HG03378 (cell line): Measurements from ENCODE around the gene ETFA.

Experiments used
- ATAC-seq: cut with Tn5 transposase; IDR thresholded peaks from one replicate; pipeline ENCODE4 v1.9.1; 2021; ENCODE audit warnings: mild to moderate bottlenecking, moderate library complexity; ENCODE audit not compliant: unreplicated experiment

Gene ETFA

DNA sequence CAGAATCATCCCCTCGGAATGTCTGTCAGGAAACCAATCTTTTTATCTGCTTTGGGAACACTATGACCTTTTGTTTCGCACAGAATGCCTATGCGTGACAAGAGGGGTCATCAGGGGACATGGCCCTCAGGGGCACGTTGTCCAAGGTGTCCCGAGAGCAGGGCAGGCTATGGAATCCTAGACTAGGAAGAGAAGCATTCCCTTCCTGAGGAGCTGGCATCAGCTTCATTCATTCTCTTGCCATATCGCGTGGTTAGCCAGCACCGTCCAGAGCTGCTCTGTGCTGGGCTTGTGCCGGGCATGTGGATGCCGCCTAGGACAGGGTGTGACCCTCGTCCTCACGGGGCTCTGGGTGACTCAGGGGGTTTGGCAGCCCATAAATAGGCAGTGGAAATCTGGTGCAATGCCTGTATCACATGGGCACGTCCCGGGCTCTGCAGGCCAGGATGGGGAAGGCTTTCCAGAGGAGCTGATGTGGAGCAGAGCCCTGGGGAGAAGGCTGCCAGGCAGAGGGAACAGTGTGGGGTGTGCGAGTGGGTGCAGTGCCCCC is 133.7 kb downstream of the ETFA start:
- no peak for ATAC-seq

DNA sequence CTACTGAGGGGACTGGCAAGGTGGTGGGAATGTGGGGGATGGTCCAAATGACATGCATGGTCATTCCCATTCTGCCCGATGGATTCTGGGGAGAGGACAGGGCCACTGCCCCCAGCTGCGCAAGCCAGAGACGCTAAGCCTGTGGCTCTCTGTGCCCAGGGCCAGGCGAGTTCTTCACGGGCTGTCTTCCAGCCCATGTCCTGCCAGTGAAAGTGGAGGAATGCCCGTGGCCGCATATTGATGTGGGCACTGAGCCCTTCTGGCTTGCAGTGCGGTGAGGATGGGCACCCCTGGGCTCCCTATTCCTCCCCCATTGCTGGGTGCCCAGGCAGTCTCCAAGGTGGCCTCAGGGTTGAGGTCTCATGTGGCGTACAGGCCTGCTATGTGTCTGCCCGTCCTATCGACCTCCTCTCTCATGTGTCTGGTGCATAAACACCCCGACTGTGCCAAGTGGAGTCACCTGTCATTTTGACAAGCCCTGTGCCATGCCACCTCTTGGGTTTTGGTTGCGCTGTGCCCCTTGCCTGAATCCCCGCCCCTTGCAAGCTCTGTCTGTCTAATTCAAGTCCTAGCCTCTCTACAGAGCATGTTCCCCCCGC is 134.7 kb downstream of the ETFA start:
- ATAC-seq, result no peak

DNA sequence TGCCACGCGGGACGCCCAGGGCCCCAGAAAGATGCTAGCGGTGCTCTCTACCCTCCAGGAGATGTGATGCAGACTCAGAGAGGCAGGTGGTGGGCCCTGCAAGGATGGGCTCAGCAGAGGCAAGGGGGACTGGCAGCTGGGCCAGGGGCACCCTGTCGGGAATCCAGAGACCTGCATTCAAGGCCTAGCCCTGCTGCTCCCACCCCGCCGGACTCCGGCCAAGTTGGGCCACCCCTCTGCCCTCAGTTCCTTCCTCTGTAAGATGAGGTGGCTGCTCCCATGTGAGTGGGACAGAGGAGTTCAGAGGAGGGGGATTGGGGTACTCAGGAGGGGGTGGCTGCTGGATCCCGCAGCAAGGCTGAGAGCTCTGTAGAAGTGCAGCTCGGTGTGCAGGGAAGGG is 135.2 kb downstream of the ETFA start:
- ATAC-seq, result no peak

DNA sequence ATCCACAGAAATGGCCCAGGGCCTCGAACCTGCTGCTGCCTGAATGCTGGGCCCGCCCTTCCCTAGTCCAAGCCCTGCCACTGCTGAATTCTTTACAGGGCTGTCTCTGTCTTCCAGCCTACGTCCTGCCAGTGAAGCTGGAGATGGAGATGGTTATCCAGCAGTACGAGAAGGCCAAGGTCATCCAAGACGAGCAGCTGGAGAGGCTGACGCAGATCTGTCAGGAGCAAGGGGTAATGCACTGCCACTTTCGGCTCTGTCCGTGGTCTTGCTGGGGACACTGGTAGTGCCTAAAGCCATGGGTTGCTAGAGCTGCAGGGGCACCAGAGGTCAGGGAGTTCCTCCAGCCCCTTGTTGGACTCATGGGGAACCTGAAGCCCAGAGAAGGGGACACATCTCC is 135.8 kb downstream of the ETFA start:
- no peak for ATAC-seq

DNA sequence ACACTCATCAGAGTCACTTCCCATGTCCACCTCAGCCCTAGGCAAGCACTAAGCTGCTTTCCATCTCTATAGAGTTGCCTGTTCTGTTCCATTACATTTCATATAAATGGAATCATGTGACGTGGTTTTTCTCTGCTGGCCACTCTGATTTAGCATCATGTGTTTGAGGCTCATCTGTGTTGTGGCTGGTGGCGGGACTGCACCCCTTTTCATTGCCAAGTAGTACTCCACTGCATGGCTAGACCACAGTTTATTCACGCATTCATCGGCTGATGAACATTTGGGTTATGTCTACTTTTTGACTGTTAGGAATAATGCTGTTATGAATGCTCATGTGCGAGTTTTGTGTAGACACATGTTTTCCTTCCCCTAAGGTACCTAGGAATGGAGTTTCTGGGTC is 136.6 kb downstream of the ETFA start:
- ATAC-seq, result no peak

DNA sequence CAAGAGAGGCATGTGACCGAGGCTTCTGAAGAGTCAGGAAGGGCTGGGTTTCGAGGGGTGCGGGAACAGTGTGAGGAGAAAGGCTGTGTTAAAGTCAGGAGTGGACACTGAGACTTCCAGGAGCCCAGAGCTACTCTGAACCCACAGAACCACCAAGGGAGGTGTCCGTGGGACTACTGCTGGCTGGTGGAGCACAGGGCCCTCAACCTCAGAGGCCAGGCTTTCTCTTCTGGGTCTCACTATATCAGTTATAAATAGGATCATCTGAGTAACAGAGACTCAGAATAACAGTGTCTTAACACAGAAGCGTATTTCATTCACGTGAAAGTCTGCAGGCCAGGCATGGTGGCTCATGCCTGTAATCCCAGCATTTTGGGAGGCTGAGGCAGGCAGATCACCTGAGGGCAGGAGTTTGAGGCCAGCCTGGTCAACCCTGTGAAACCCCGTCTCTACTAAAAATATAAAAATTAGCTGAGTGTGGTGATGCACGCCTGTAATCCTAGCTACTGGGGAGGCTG is 137.9 kb downstream of the ETFA start:
- ATAC-seq, result no peak

DNA sequence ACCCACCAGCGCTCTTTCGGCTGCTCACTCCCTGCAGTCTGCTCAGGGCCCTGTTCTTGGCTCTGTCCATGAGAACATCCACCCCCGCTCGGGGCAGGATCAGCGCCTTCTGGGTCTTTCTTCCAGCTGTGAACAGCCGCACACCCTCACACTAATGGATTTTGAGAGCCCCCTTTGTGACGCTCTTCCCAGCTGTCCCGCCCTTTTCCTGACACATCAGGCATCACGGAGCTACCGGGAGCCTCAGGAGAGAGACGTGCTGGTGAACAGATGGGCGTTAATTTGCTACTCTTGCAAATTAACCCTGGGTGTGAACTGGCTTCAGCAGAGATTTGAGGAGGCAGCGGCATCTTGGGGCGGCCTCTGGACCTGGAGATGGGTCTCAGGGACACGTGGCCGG is 138.5 kb downstream of the ETFA start:
- no peak for ATAC-seq

DNA sequence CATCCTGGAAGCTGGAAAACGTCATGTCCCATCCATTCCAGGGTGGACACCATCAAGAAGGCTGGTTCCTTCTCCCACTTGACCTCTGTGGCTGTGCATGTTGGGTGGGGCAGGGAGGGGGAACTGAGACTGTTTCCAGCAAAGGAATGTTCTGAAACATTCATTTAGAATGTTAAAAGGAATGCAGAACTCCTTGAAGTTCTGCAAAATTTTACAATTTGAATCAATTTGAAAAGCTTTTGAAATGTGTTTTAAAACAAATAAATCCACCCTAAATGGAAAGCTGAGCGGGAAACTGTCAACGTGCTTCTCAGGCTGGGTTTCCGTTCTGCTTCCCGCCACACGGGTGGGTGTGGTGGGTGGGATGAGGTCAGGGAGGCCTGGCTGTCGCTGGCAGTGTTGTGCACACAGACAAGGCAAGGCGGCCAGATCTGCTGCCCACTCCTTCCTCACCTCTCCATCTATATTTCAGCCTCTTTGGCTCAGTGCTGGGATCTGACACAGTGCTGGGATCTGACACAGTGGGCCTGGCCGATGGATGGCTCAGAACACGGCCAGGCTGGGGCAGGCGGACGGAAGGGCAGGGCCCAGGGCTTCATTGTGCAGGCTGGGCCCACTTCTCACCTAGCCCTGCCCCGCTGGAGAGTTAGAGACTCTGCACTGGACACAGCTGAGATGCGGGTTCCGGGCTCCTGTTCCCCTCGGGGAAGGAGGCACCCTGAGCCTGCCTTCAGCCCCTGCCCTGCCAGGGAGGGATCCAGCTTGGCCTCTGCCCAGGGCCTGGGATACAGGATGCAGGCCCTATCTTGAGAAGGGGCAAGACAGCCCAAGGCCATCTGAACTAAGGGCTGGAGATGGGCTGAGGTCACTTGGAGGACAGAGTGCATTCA is 141.1 kb downstream of the ETFA start:
- ATAC-seq, result no peak

DNA sequence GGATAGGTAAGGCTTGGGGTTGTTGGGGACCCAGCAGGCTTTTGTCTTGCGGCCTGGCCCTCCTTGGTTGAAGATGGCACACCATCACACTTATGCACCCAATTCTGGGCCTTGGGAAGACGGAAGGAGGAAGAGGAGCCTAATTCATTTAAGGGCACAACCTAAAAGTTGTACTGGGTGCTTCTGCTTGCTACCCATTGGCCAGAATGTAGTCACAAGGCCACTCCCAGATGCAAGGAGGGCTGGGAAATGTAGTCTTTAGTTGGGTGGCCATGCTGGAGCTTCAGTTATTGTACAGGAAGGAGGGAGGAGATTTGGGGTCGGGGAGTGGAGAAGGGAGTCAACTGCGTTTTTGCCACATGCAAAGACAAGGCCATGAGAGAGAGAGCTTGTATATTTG is 142.3 kb downstream of the ETFA start:
- no peak for ATAC-seq

DNA sequence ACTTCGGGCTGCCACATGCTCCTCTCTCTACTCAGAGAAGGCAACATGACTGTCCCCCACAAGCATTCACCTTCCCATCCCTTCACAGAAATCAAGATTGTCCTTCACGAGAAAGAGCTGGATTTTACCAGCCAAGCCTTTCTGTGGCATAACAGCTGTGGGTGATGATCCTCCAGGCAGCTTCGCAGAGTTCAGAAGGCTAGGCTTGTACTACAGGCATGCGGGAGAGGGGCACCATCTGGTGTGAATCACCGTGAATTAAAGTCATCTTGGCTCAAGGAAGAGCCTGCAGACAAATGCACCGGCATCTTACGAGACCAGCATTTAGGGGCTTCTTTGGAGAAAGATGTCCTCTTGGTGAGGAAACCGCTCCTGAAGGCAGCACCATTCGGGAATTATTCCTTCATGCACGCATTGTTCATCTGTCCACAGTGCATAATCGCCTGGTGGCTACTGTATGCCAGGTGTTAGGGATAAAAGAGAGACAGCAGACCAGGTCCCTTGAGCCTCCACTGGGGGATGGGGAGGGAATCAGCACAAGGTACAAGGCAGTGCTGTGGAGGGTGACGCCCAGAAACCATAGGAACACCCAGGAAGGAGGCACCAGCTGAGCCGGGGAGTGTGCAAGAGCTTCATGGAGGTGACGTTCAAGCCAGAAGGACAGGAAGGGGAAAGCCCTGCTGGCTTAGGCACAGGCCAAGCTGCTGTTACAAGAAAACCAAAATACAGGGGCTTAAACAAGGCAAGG is 142.9 kb downstream of the ETFA start:
- no peak for ATAC-seq

DNA sequence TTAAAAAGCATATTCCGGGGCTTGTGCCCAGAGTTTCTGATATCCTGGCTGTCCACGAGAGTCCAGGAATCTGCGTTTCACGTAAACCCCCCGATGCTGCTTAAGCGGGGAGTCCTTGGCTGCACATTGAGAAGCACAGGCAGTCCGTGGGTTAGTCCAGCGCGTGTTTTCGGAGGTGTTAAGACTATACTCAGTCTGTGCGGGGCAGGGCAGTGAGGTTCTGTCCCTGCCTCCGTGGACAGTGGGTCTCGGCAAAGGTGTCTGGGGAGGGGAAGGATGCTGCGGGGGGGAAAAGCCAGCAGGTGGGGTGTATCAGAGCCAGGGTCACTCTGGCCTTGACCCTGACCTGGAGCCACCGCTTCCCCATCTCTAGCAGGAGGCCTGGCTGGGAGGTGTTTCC is 145.3 kb downstream of the ETFA start:
- ATAC-seq, result no peak
